GM19099 (cell line): Measurements from ENCODE around the gene OLFM1.

ENCODE experiments used
- POLR2A ChIP-seq: IDR thresholded peaks from 3 replicates; pipeline ENCODE4 v1.6.1; 2011; ENCODE audit warnings: low read depth; ENCODE audit not compliant: insufficient read length; ENCODE audit errors: extremely low read depth

OLFM1 gene

DNA sequence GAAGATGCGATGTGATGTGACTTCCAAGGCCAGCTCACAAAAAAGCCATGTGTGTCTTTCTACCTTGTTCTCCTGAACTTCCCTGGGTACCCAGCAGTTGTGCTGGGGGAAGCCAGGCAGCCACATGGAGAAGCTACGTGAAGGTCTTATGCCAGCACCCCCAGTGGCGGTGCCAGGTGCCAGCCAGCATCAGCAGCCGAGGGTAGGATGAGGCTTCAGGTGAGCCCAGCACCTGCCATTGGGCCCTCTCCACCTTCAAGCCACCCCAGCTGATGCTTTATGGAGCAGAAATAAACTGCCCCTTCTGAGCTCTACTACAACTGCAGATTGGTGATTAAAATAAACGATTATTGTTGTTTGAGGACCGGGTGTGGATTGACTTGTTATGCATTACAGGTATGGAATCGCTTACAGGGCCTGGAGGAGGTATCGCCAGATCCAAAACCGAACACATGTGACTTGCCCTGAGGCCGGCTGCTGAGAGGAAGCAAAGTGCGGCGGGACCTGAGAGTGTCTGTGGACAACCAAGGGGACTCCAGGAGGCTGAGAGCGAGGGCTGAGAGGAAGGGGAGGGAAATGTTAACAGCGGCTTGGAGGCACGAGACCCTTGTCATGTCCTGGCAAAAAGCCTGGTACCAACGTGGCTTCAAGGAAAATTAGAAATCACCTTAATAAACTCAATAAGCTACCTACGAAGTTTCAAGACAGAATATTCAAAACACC, 36.0 kb upstream of the OLFM1 start:
- no peak for TF ChIP-seq POLR2A

DNA sequence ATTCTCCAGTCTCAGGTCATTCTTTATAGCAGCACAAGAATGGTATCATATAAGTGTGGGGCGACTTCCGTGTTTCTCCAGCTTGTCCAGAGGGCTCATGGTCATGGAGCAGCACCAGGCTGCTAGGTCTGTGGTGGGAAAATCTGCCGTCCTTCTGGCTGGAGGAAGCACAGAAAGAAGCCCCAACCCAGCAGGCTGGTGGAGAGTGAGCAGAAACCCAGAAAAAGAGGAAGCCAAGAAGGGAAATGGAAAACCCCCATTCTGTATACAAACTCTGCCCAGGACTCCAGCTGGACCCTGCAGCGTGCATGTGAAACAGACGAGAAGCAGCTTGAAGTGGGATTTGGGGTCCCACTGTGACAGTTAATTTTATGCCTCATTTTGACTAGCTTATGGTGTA, 34.3 kb upstream of the OLFM1 start:
- no peak for TF ChIP-seq POLR2A

DNA sequence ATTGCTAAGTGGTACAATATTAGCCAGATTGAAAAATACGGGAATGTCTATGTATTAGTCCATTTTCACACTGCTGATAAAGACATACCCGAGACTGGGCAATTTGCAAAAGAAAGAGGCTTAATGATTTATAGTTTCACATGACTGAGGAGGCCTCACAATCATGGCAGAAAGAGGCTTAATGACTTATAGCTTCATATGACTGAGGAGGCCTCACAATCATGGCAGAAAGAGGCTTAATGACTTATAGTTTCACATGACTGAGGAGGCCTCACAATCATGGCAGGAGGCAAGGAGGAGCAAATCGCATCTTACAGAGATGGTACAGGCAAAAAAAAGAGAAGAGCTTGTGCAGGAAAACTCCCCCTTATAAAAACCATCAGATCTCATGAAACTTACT, 32.3 kb upstream of the OLFM1 start:
- TF ChIP-seq POLR2A, result no peak

DNA sequence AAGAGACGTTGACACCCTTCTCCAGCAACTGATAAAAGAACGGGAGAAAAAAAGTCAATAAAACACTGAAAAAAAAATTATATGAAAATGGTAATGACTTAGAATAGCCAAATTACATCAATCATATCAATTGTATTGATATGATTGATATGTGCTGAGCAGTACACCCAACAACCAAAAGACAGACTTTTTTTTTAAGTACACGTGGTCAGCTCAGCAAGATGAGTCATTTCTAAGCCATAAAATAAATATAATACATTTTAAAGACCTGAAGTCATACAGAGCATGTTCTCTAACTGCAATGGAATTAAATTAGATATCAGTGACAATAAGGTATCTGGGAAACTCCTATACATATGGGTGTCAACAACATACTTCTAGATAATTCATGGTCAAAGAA, 30.9 kb upstream of the OLFM1 start:
- TF ChIP-seq POLR2A, result no peak

DNA sequence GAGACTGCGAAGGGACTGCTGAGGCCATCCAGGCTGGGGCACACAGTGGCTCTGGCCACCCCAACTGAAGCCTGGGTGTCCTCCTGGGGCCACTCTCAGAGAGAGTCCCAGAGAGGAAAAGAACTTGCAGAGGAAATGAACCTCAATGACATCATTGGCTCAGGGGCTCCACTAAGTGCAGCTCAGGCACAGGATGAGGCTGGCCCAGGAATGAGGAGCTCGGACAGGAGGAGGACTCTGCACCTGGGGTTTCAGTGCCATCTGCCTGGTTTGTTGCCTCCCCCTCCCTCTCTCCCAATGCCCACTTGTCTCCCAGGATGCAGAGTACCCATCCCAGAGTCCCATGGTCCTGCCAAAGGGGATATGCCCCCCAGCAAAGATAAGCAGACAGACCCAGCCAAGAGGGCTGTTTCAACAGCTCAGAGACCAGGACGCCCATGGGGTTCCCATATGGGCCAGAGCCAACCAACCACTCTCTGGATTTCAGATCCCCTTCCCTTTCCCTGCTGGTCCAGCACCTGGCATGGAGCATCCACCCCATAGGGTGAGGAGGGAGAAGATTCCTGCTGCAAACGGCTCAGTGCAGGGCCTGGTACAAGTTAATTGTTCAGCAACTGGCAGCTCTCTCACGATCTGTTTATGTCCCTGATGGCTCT, 26.9 kb upstream of the OLFM1 start:
- no peak for TF ChIP-seq POLR2A

DNA sequence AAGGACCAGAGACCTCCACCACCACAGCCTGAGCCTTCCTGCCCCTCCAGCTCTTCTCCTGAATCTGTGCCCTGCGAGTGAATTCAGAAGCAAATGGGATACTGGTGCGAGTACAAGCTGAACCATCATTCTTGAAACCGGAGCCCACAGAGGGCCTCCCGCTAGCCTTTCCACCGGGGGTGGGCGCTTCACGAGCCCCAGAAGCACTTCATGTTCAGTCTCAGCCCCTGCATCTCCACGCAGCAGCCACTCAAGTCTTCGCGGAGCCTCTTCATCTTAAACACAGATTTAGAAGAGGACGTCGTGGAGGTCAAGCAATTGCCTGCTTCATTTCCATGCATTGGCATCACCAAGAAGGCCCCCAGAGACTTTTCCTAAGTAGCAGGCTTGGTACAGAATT, 26.0 kb upstream of the OLFM1 start:
- no peak for TF ChIP-seq POLR2A

DNA sequence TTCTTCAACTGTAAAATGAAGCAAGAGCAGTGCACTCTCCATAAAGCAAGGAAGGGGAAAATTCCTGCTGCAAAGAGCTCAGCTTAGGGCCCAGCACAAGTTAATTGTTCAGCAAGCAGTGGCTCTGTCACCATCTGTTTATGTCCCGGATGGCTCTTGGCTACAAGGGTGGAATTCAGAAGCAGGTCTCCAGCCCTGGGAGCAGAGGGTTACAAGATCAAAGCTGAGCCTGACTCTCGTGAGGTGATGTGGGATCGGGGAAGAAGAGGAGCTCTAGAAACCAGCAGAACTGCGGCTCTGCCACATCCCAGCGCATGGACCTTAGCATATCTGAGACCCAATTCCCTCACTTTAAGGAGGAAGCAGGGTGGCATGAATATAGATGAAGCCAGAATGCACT, 25.2 kb upstream of the OLFM1 start:
- TF ChIP-seq POLR2A, result no peak

DNA sequence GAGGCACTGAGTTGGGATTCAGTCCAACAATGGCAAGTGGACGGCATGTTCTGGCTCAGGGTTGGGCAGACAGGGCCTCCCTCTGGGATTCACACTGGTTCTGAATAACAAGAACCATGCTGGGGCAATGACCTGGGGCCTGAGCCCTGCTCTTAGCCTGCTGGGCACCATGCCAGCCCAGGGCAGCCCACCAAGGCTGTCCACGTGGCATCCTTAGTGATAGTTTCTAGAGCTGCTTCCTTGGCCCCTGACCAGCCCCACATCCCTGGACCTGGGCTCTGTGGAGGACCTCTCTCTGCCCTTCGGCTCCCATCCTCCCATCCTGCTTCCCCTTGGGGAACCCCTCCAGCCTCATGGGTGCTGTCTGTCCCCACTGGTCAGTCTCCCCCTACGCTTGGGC, 22.3 kb upstream of the OLFM1 start:
- no peak for TF ChIP-seq POLR2A

DNA sequence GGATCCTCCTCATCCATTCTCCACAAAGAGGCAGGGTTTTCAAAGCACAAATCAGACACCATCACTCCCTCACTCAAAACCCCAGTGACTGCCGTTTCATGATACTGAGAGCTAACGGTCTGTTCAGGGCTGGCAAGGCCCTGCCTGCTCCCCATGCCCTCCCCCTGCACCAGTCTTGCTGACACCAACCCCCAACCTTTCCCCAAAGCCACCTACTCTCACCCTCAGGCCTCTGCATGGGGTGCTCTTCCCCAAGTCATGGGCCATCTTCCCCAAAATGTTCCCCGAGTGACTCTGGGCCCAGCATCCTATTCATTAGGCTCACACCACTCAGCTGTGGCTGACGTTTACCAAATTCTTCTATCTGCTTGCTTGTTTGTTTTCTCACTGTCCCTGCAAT, 21.7 kb upstream of the OLFM1 start:
- TF ChIP-seq POLR2A, result no peak

DNA sequence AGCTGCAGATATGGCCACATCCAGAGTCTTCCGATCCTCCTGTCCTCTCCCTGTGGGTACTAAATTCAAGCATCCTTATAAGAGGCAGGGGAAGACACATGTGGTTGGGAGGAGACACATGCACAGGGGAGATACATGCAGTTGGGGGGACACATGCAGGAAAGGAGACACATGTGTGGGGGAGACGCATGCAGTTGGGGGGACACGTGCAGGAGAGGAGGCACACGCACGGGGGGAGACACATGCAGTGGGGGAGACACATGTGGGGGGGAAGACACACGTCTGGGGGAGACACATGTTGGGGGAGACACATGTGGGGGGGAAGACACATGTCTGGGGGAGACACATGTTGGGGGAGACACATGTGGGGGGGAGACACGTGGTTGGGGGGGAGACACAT, 21.2 kb upstream of the OLFM1 start:
- TF ChIP-seq POLR2A, result no peak

DNA sequence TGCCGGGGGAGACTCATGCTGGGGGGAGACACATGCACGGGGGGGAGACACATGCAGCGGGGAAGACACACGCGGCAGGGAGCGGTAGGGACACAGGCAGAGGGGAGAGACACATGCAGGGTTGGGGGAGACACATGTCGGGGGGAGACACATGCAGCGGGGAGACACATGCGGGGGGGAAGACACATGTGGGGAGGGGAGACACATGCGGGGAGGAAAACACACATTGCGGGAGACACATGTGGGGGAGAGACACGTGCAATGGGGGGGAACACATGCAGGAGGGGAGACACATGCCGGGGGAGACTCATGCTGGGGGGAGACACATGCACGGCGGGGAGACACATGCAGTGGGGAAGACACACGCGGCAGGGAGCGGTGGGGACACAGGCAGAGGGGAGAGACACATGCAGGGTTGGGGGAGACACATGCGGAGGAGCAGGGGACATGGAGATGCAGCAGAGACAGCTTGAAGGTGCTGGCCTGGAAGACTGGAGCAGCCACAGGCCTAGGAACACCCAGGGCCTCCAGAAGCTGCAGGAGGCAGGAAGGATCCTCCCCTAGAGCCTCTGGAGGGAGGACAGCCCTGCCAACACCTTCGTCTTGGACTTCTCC, 20.3 kb upstream of the OLFM1 start:
- TF ChIP-seq POLR2A, result no peak

DNA sequence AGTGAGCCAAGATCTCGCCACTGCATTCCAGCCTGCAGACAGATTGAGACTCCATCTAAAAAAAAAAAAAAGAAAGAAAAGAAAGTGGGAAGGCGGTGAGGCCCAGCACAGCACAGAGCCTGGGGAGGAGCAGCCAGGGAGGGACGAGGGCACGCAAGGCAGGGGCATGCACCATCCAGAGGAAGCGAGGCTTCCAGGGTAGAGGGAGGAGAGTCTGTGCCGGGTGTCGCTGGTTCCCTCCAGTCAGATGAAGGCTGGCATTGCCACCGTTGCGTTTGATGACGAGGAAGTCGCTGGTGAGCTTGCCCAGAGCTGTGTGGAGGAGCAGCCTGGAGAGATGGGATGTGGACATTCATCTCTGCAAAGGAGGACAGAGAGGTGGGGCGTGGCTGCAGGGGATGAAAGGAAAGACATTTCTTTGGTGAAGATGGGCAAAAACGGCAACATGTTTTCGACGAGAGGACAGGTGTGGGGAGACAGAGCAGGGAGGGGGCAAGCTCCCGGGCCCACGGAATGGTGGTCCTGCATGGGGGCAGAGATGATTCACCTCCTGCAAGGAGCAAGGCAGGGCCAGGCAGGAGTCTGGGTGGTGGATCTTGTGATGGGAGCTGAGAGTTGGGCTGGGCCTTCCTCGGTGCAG, 18.6 kb upstream of the OLFM1 start:
- no peak for TF ChIP-seq POLR2A

DNA sequence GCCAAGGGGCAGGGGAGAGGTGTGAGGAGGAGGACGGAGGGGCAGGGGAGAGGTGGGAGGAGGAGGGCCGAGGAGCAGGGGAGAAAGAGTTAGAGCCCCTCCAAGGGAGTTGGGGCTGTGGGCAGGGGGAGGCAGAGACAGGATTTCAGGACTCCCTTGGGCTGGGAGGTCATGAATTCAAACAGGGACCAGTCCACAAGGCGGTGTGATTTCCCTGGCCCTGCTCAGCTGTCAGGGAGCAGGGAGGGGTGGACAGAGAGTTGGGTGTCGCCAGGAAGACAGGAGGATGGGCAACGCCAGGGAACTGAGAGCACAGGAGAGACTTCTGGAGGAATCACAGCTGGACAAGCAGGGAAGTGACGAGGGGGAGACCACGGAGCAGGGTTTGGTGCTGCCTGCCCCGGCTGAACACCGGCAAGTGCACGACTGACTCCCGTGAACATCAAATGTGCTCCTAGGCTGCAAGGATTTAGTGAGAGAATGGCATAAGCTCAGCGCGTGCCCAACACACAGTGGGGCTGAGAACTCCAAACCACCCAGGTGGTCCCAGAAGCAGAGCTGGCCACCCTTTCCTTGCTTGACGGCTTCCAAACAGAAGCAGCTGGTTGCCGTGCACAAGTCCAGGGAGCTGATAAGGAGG, 17.8 kb upstream of the OLFM1 start:
- no peak for TF ChIP-seq POLR2A

DNA sequence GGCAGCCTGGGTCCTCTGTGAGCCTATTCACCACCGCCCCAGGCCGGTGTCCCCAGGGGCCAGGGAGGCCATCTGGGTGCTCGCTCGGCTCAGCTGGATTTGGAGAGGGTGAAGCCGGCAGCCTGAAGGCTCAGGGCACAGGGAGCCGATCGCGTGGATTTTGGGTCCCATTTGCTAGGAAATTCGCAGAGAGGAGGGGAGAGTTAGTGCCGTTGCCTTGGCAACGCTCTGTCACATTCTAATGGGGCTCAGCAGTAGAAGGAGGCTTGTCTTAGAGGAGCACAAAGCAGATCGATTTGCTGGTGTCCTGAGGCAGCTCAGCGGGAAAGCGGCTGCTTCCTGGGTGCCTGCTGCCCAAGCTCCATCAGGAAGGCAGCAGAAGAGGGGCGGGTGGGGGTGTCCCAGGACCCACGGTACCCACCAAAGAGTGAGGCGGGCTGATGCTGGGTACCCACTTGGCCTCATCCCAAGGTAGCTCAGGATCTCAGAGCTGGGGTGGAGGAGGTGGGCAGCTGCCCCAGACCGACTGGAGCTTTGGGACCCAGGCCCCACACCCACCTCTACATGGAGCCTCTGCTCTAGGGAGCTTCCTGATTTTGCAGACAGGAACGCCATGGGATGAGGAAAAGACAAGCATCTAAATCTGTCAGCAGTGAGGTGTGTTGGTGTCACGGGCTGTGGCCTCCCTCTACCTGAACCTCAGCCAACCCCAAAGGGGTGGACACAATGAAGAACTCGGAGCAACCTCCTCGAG, 17.1 kb upstream of the OLFM1 start:
- no peak for TF ChIP-seq POLR2A

DNA sequence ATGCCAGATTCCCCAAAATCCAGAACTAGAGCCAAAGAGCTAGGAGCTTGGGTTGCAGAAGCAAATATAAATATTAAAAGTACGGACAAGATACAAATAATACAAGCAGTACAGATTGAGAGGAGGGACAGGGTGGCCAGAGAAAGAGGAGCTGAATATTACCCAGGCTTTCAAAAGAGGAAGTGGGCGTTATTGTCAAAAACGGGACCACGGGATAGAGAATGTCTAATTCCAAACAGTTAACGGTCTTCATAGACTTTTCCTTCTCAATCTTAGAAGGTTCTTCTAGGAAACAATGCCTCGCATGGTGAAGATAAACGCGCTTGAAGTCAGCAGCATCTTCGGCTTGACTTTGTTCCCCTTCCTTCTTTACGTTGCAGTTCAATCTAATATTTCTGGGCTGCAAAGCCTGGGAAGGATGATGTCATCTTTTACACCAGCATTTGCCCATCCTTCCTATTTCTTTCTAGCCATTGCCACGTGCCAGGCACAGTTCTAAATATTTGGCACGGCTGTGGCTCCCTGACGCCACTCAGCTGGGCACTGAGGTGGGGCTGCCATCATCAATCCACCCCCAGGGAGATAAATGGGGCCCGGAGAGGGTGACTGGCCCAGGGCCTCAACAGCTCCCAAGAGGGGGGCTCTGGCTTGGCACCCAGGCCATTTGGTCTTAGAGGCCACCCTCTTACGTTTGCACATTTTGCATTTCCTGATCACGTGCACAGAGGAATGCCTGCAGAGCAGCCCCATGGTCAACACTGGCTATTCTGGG, 16.3 kb upstream of the OLFM1 start:
- TF ChIP-seq POLR2A, result no peak
